TTC549 (cell line): ENCODE results near the gene HORMAD1.
"Not testable (repeated sequence)": the region's sequence is repeated elsewhere in the genome, so short reads cannot be mapped to it uniquely, and the experiment has no call there.

Experiments
- FAIRE-seq: peaks from 2 replicates; lab custom pipeline; 2012; peaks lifted over from hg19 to GRCh38; lab: Jason Lieb, UNC

Gene HORMAD1, protein sequence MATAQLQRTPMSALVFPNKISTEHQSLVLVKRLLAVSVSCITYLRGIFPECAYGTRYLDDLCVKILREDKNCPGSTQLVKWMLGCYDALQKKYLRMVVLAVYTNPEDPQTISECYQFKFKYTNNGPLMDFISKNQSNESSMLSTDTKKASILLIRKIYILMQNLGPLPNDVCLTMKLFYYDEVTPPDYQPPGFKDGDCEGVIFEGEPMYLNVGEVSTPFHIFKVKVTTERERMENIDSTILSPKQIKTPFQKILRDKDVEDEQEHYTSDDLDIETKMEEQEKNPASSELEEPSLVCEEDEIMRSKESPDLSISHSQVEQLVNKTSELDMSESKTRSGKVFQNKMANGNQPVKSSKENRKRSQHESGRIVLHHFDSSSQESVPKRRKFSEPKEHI

GRCh38 chr1:150720703-150721102 lies at the start of gene HORMAD1:
HORMAD1 (minus strand) TSS chr1:150720895; CDS start chr1:150719505, 1,390 bp downstream.
- no peak for FAIRE-seq

- not testable (repeated sequence) for FAIRE-seq
Observed at GRCh38 chr1:150767704-150768103, 47.0 kb upstream of the HORMAD1 start.

DNA sequence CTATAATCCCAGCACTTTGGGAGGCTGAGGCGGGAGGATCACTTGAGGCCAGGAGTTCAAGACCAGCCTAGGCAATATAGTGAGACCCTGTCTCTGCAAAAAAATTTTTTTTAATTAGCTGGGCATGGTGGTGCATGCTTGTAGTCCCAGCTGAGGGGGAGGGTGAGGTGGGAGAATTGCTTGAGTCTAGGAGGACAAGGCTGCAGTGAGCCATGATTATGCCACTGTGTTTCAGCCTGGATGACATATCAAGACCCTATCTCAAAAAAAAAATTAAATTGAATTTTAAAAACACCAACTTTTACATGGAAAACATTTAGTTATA lies 45.2 kb upstream of the HORMAD1 start:
- not testable (repeated sequence) for FAIRE-seq

- FAIRE-seq = no peak
Observed at GRCh38 chr1:150765296-150765976, 44.7 kb upstream of the HORMAD1 start, which contains the start of gene CTSS. CTSS (minus strand) TSS chr1:150765778; CDS start chr1:150764763, 1,015 bp downstream.

GRCh38 chr1:150764617-150765101 lies 44.0 kb upstream of the HORMAD1 start:
- FAIRE-seq = no peak

- no peak for FAIRE-seq
Observed at GRCh38 chr1:150763018-150763417, 42.3 kb upstream of the HORMAD1 start.

GRCh38 chr1:150762552-150762951 lies 41.9 kb upstream of the HORMAD1 start:
- FAIRE-seq = no peak

- FAIRE-seq = no peak
Observed at GRCh38 chr1:150761801-150762200, 41.1 kb upstream of the HORMAD1 start.

GRCh38 chr1:150760013-150760412 lies 39.3 kb upstream of the HORMAD1 start:
- no peak for FAIRE-seq

- FAIRE-seq = no peak
Observed at GRCh38 chr1:150753416-150753815, 32.7 kb upstream of the HORMAD1 start.

DNA sequence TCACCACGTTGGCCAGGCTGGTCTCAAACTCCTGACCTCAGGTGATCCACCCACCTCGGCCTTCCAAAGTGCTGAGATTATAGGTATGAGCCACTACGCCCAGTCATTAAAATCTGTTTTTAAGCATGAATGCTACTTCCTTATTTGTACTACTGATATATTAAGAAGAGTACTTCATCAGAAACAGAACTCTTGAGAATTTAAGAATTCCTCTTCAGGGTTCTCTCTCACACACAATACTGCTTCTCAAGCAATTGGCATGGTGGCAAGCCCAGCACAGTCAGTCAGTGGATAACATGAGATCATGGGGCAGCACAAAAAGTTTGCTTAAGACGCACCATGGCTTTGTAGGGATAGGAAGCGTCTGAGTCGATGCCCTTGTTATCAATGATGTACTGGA lies 30.7 kb upstream of the HORMAD1 start:
- FAIRE-seq = no peak

DNA sequence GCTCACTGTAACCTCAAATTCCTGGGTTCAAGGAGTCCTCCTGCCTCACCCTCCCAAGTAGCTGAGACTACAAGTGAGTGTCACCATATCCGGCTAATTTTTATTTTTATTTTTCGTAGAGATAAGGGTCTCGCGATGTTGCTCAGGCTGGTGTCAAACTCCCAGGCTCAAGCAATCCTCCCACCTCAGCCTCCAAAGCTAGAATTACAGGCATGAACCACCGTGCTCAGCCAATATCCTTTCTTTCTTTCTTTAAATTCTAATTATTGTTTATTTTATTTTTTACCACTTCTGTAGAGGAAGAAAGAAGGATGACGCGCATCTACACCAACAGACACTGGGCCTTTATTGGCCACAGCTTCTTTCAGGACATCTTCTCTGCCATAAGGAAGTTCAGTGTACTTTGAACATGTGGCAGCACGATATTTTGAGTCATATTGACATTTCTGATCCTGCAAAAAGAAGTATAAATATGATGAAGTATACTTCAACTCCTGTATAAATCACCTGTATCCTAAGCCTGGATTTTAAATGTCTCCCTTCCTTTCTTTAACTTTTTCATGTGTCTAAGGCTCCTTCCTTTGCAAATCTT lies 29.1 kb upstream of the HORMAD1 start:
- FAIRE-seq = no peak

GRCh38 chr1:150748878-150749719 lies 28.4 kb upstream of the HORMAD1 start:
- FAIRE-seq = no peak

DNA sequence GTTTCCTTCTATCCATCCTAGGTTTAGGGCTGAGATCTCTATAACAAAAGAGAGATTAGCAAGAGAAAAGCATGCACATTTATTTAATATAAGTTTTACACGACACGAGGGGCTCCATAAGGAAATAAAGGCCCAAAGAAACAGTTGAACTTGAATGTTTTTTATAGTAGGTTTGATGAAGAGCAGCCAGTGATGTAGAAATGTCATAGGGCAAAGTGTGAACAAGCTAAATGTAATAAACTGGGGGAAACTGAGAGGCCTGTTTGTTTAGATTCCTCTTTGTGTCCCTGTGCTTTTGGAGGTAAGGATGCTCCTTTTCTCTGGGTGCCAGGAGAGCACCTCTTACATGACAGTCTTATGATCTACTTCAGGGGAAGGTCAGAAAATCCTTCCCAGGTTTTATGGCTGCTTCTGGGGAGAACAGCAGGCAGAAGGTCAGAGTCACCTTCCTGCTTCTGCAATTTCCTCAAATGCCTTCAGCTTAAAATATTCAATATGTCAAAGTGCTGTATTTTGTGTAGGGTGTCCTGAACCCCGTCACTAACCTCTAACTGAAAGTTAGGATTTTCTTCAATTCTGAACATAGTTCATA lies 9.5 kb upstream of the HORMAD1 start:
- FAIRE-seq = no peak

DNA sequence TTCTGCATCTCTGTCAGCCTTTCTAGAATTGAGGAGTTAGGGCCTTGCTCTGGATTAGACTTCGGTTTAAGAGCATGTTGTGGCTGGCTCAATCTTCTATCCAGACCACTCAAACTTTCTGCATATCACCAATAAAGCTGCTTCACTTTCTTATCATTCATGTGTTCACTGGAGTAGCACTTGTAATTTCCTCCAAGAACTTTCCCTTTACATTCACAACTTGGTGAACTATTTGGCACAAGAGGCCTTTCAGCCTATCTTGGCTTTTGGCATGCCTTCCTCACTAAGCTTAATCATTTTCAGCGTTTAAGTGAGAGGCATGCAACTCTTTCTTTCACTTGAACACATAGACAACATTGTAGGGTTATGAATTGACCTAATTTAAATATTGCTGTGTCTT lies 3.6 kb upstream of the HORMAD1 start:
- FAIRE-seq = no peak

DNA sequence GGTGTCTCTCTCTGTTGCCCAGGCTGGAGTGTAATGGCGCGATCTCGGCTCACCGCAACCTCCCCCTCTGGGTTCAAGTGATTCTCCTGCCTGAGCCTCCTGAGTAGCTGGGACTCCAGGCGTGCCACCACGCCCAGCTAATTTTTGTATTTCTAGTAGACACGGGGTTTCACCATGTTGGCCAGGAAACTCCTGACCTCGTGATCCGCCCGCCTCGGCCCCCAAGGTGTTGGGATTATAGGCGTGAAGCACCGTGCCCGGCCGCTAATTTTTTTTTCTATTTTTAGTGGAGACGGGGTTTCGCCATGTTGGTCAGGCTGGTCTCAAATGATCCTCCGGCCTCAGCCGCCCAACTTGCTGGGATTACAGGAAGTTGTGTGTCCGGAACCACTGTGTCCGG lies 597 bp downstream of the HORMAD1 start:
- FAIRE-seq = no peak

DNA sequence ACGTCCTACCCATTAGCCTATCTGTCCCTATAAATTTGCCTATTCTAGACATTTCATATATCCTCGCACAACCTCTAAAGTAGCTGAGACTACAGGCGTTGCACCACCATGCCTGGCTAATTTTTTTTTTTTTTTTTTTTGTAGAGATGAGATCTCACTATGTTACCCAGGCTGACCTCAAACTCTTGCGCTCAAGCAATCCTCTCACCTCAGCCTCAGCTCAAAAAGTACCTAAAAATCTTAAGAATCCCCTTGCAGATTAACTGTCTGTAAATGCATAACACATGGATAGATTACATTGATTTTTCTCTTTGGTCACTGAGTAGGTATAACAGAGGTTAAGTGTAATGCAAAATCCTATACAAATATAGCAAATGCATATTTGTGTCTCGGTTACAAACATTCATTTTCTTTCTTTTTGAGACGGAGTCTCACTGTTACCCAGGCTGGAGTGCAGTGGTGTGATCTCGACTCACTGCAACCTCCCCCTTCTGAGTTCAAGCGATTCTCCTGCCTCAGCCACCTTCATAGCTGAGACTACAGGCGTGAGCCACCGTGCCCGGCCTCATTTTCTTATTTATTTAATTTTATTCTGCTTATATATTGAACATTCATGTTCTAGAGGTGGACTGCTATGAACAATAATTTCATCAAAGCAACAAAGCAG lies 2.3 kb downstream of the HORMAD1 start:
- no peak for FAIRE-seq

- FAIRE-seq = not testable (repeated sequence)
Observed at GRCh38 chr1:150709031-150709430, 11.7 kb downstream of the HORMAD1 start.

DNA sequence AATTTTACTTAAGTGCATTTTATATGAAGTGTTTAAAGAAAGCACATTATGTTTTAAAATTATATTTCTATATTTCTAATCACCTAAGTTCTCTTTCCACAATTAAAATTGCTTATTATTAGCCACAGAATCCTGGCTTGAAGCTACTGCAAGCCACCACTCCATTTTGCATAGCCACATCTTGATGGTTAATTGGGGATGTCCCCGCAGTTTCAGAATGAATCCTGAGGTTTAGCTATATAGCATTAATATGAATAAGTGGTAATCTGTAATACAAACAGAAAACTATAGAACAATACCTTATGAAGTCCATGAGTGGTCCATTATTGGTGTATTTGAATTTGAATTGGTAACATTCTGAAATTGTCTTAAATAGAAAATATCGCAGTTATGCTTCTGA lies 12.1 kb downstream of the HORMAD1 start:
- no peak for FAIRE-seq

- FAIRE-seq = no peak
Observed at GRCh38 chr1:150706091-150706490, 14.6 kb downstream of the HORMAD1 start.

GRCh38 chr1:150703427-150703826 lies 17.3 kb downstream of the HORMAD1 start:
- FAIRE-seq = no peak
